H9 (cell line): Measurements from ENCODE around the gene COL4A1. TPM values are rescaled to one million over a fixed set of nuclear protein-coding genes. Genes with fewer than 3 reads are reported as not detected.

ENCODE experiments used
- DNase-seq: peaks from one replicate; pipeline ENCODE4 v3.0.0-alpha.2; 2017
- H2AFZ ChIP-seq: one replicate; pipeline ENCODE4 v1.6.1; 2013; ENCODE audit warnings: mild to moderate bottlenecking, low read length, control low read depth, moderate library complexity
- H2AK5ac ChIP-seq: 2 replicates; pipeline ENCODE4 v1.6.1; 2013; ENCODE audit warnings: low read length, control low read depth, mixed read lengths; ENCODE audit not compliant: insufficient read length
- H2BK120ac ChIP-seq: one replicate; pipeline ENCODE4 v1.6.1; 2013; ENCODE audit warnings: low read depth, mild to moderate bottlenecking, low read length, control low read depth, inconsistent platforms; ENCODE audit not compliant: poor library complexity, severe bottlenecking
- H2BK12ac ChIP-seq: 2 replicates; pipeline ENCODE4 v1.6.1; 2013; ENCODE audit warnings: low read length, control low read depth, mixed read lengths, low read depth; ENCODE audit not compliant: insufficient read length
- H2BK15ac ChIP-seq: 2 replicates; pipeline ENCODE4 v1.6.1; 2013; ENCODE audit warnings: low read depth, low read length, control low read depth
- H2BK20ac ChIP-seq: one replicate; pipeline ENCODE4 v1.6.1; 2013; ENCODE audit warnings: low read depth, mild to moderate bottlenecking, low read length, control low read depth, inconsistent platforms; ENCODE audit not compliant: poor library complexity, severe bottlenecking
- H2BK5ac ChIP-seq: 2 replicates; pipeline ENCODE4 v1.6.1; 2013; ENCODE audit warnings: low read length, control low read depth, mixed read lengths; ENCODE audit not compliant: insufficient read length
- H3K14ac ChIP-seq: 2 replicates; pipeline ENCODE4 v1.6.1; 2013; ENCODE audit warnings: low read length, control low read depth; ENCODE audit not compliant: insufficient read depth
- H3K18ac ChIP-seq: 2 replicates; pipeline ENCODE4 v1.6.1; 2013; ENCODE audit warnings: low read depth, mild to moderate bottlenecking, mixed read lengths, low read length, control low read depth; ENCODE audit not compliant: insufficient read length
- H3K23ac ChIP-seq: 2 replicates; pipeline ENCODE4 v1.6.1; 2013; ENCODE audit warnings: low read length, control low read depth, mixed read lengths, low read depth; ENCODE audit not compliant: insufficient read length
- H3K23me2 ChIP-seq: 2 replicates; pipeline ENCODE4 v1.6.1; 2013; ENCODE audit warnings: low read depth, mild to moderate bottlenecking, mixed read lengths, low read length, control low read depth; ENCODE audit not compliant: insufficient read length, poor library complexity, severe bottlenecking
- H3K27ac ChIP-seq: 2 replicates; pipeline ENCODE4 v1.5.1; 2013; ENCODE audit warnings: low read length, control low read depth, mixed read lengths, low read depth; ENCODE audit not compliant: insufficient read length
- H3K27me3 ChIP-seq: 2 replicates; pipeline ENCODE4 v1.6.1; 2013; ENCODE audit warnings: low read length, control low read depth, inconsistent platforms; ENCODE audit not compliant: insufficient read depth
- H3K4ac ChIP-seq: 2 replicates; pipeline ENCODE4 v1.6.1; 2013; ENCODE audit warnings: low read depth, mild to moderate bottlenecking, control low read depth, inconsistent platforms, low read length, moderate library complexity
- H3K4me1 ChIP-seq: 2 replicates; pipeline ENCODE4 v1.6.1; 2013; ENCODE audit warnings: low read length, control low read depth, inconsistent platforms; ENCODE audit not compliant: insufficient read depth
- H3K4me2 ChIP-seq: 2 replicates; pipeline ENCODE4 v1.6.1; 2013; ENCODE audit warnings: low read length, control low read depth, mixed read lengths; ENCODE audit not compliant: insufficient read length, insufficient read depth
- H3K56ac ChIP-seq: 2 replicates; pipeline ENCODE4 v1.6.1; 2013; ENCODE audit warnings: low read depth, mild to moderate bottlenecking, mixed read lengths, low read length, control low read depth; ENCODE audit not compliant: insufficient read length
- H3K79me1 ChIP-seq: 2 replicates; pipeline ENCODE4 v1.6.1; 2013; ENCODE audit warnings: low read depth, mild to moderate bottlenecking, moderate library complexity, low read length, control low read depth, inconsistent platforms; ENCODE audit not compliant: insufficient read depth, poor library complexity, severe bottlenecking
- H3K79me2 ChIP-seq: 2 replicates; pipeline ENCODE4 v1.6.1; 2013; ENCODE audit warnings: low read length, control low read depth, inconsistent platforms; ENCODE audit not compliant: insufficient read depth
- H3K9ac ChIP-seq: 2 replicates; pipeline ENCODE4 v1.6.1; 2013; ENCODE audit warnings: low read length, control low read depth, mixed read lengths; ENCODE audit not compliant: insufficient read length; ENCODE audit errors: extremely low read depth
- H3K9me3 ChIP-seq: one replicate; pipeline ENCODE4 v1.6.1; 2013; ENCODE audit warnings: low read depth, low read length, inconsistent platforms; ENCODE audit not compliant: control insufficient read depth
- H3T11ph ChIP-seq: one replicate; pipeline ENCODE4 v1.6.1; 2013; ENCODE audit warnings: mild to moderate bottlenecking, low read length, control low read depth, inconsistent platforms
- H4K20me1 ChIP-seq: one replicate; pipeline ENCODE4 v1.6.1; 2013; ENCODE audit not compliant: control insufficient read depth, insufficient read length, insufficient read depth
- H4K5ac ChIP-seq: 2 replicates; pipeline ENCODE4 v1.6.1; 2013; ENCODE audit warnings: low read depth, mild to moderate bottlenecking, mixed read lengths, low read length, control low read depth; ENCODE audit not compliant: insufficient read length
- H4K8ac ChIP-seq: replicated peaks from 2 replicates; pipeline ENCODE4 v1.6.1; 2013; ENCODE audit warnings: low read length, control low read depth, mixed read lengths, low read depth; ENCODE audit not compliant: insufficient read length
- H4K91ac ChIP-seq: 2 replicates; pipeline ENCODE4 v1.6.1; 2013; ENCODE audit warnings: low read depth, mild to moderate bottlenecking, moderate library complexity, mixed read lengths, low read length, control low read depth; ENCODE audit not compliant: insufficient read length
- H3K27ac Mint-ChIP-seq, 3 experiments: 2 replicates in 2 of 3; 3 replicates in 1 of 3; pipeline ENCODE4 v1.8.0; 2020 to 2021; ENCODE audit warnings: mixed read lengths in 3 of 3, mild to moderate bottlenecking in 1 of 3, moderate library complexity in 1 of 3
- H3K27me3 Mint-ChIP-seq: 2 replicates; pipeline ENCODE4 v1.8.0; 2021; ENCODE audit warnings: low read depth, mild to moderate bottlenecking, moderate library complexity, mixed read lengths
- H3K36me3 Mint-ChIP-seq, 3 experiments: 2 replicates in 2 of 3; 3 replicates in 1 of 3; pipeline ENCODE4 v1.8.0; 2020 to 2021; ENCODE audit warnings: low read depth in 3 of 3, mixed read lengths in 3 of 3; ENCODE audit not compliant: insufficient read depth in 1 of 3
- H3K4me1 Mint-ChIP-seq, 2 experiments: 2 replicates each; pipeline ENCODE4 v1.8.0; 2020; ENCODE audit warnings: mixed read lengths in 2 of 2
- H3K4me3 Mint-ChIP-seq, 2 experiments: 2 replicates in 1 of 2; 3 replicates in 1 of 2; pipeline ENCODE4 v1.8.0; 2020 to 2021; ENCODE audit warnings: mild to moderate bottlenecking in 2 of 2, mixed read lengths in 2 of 2, moderate library complexity in 1 of 2
- H3K9me3 Mint-ChIP-seq, 2 experiments: 2 replicates in 1 of 2; 3 replicates in 1 of 2; pipeline ENCODE4 v1.8.0; 2020; ENCODE audit warnings: mild to moderate bottlenecking in 2 of 2, mixed read lengths in 2 of 2, moderate library complexity in 1 of 2
- WGBS: extraction: QIAGEN DNeasy Blood & Tissue Kit; methylation state at CpG from one replicate; pipeline ENCODE4 v1.1.7; 2013; ENCODE audit warnings: missing lambda C conversion rate, low lambda C conversion rate, mixed read lengths; ENCODE audit not compliant: insufficient read length; ENCODE audit errors: extremely low coverage; 5-methylcytosine and 5-hydroxymethylcytosine counted together
- total RNA-seq: library from RNA; stranded (reverse); gene quantifications from 2 replicates; pipeline ENCODE4 v1.2.1, GENCODE V29; 2021
- TF ChIP-seq, protein P1 (sequence below): fragments of 200-600 bp; sonication (generic); conservative IDR thresholded peaks from 3 replicates; pipeline ENCODE4 v1.8.0; 2021; ENCODE audit warnings: antibody characterized with exemption, mild to moderate bottlenecking

The COL4A1 gene
- total RNA-seq, 1 experiment from 2014 or later: 73.1 TPM

DNA sequence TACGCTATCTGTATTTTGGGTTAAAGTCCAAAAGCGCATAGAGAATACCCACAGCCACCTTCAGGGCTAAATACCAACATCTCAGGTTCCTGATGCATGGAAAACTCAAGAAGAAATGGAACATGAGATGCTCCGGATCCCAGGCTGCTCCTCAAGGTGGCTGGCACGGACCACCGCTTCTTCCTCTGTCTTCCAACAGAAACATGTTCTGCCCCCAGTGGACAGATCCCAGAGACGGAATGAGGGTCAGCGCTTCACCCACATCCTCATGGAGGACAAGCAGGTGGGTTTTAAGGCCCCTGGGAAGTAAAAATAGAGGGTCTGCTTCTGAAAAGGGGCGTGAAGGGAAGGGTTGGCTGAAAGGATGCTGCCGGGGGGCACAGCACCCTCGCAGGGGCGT is 17.3 kb downstream of the COL4A1 start:
- no peak for DNase-seq
- Histone ChIP-seq H3K4me1 (no peaks in the 10 kb centered on the region), H2AFZ (no peak overlapping the region), H3T11ph (no peak overlapping the region), H4K91ac (no peak overlapping the region), H4K5ac (no peak overlapping the region), H2BK20ac (no peak overlapping the region), H3K79me2 (no peaks in the 10 kb centered on the region; the same call in 1 of the 2 replicates), H3K9ac (no peak overlapping the region), H3K14ac (no peak overlapping the region), H2BK120ac (no peak overlapping the region), H2BK12ac (no peak overlapping the region), H3K23ac (no peak overlapping the region), H3K4me2 (no peak overlapping the region), H3K4ac (no peak overlapping the region), H2AK5ac (no peak overlapping the region), H2BK15ac (no peak overlapping the region), H3K9me3 (no peaks in the 10 kb centered on the region), H4K8ac (no peak overlapping the region), H3K79me1 (no peaks in the 10 kb centered on the region), H3K56ac (no peak overlapping the region), H3K18ac (no peak overlapping the region), H3K23me2 (no peaks in the 10 kb centered on the region), H3K27me3 (no peaks in the 10 kb centered on the region), H2BK5ac (no peak overlapping the region), H4K20me1 (no peaks in the 10 kb centered on the region), H3K27ac (no peak overlapping the region)
- TF ChIP-seq, protein P1, sequence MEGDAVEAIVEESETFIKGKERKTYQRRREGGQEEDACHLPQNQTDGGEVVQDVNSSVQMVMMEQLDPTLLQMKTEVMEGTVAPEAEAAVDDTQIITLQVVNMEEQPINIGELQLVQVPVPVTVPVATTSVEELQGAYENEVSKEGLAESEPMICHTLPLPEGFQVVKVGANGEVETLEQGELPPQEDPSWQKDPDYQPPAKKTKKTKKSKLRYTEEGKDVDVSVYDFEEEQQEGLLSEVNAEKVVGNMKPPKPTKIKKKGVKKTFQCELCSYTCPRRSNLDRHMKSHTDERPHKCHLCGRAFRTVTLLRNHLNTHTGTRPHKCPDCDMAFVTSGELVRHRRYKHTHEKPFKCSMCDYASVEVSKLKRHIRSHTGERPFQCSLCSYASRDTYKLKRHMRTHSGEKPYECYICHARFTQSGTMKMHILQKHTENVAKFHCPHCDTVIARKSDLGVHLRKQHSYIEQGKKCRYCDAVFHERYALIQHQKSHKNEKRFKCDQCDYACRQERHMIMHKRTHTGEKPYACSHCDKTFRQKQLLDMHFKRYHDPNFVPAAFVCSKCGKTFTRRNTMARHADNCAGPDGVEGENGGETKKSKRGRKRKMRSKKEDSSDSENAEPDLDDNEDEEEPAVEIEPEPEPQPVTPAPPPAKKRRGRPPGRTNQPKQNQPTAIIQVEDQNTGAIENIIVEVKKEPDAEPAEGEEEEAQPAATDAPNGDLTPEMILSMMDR: no peak
- peaks cover 0 to 3% (median 0%) of the 10 kb centered on the region in 3 experiments; a peak in 5 of 7 replicates for H3K36me3 Mint-ChIP-seq
- no peak overlapping the region for H3K4me3 Mint-ChIP-seq
- H3K27ac Mint-ChIP-seq: no peak overlapping the region
- H3K4me1 Mint-ChIP-seq: peaks cover 3% of the 10 kb centered on the region in 2 experiments; a peak in 2 of 4 replicates
- no peaks in the 10 kb centered on the region for H3K9me3 Mint-ChIP-seq
- WGBS: no CpG with 5 or more reads among the region's 11 CpGs
- H3K27me3 Mint-ChIP-seq: no peaks in the 10 kb centered on the region; the same call in 1 of the 2 replicates
